Keratinocyte (primary cell): ENCODE measurements around the gene TMCC1. TPM values are rescaled to one million over a fixed set of nuclear protein-coding genes. Genes with fewer than 3 reads are reported as not detected.

Source experiments
- DNase-seq: peaks from one replicate; pipeline ENCODE4 v3.0.0-alpha.2; 2011; ENCODE audit warnings: low read depth, missing footprints, low spot score
- FAIRE-seq: peaks from 2 replicates; lab custom pipeline; 2011; peaks lifted over from hg19 to GRCh38; lab: Jason Lieb, UNC
- H2AFZ ChIP-seq: 2 replicates; pipeline ENCODE4 v1.6.0; 2012; ENCODE audit warnings: low read length, control low read depth, inconsistent platforms; ENCODE audit not compliant: control insufficient read depth
- H3K27ac ChIP-seq: 2 replicates; pipeline ENCODE4 v1.5.1; 2011; ENCODE audit warnings: low read length; ENCODE audit not compliant: control insufficient read depth, insufficient read depth
- H3K27me3 ChIP-seq: 3 replicates; pipeline ENCODE4 v1.6.0; 2011; ENCODE audit warnings: low read length; ENCODE audit not compliant: control insufficient read depth, insufficient read depth; ENCODE audit errors: extremely low read depth
- H3K36me3 ChIP-seq, 2 experiments: 2 replicates in 1 of 2; 3 replicates in 1 of 2; pipeline ENCODE4 v1.5.1; 2011; ENCODE audit warnings: low read length in 2 of 2, mild to moderate bottlenecking in 1 of 2; ENCODE audit not compliant: control insufficient read depth in 2 of 2, insufficient read depth in 2 of 2; ENCODE audit errors: extremely low read depth in 1 of 2
- H3K4me1 ChIP-seq: 3 replicates; pipeline ENCODE4 v1.5.1; 2011; ENCODE audit warnings: low read length; ENCODE audit not compliant: control insufficient read depth, insufficient read depth; ENCODE audit errors: extremely low read depth
- H3K4me2 ChIP-seq: 3 replicates; pipeline ENCODE4 v1.6.0; 2011; ENCODE audit warnings: low read depth, low read length; ENCODE audit not compliant: control insufficient read depth, insufficient read depth; ENCODE audit errors: extremely low read depth
- H3K4me3 ChIP-seq, 3 experiments: fragments of 200-600 bp in 1 of 3; sonication (generic) in 1 of 3; 2 replicates in 2 of 3; 3 replicates in 1 of 3; pipeline ENCODE4 v1.5.1; 2011 to 2016; ENCODE audit warnings: low read length in 3 of 3, mild to moderate bottlenecking in 3 of 3, control low read depth in 2 of 3, inconsistent platforms in 1 of 3, low read depth in 1 of 3, mixed read lengths in 1 of 3, mixed run types in 1 of 3, moderate library complexity in 1 of 3; ENCODE audit not compliant: control insufficient read depth in 2 of 3, insufficient read depth in 2 of 3; ENCODE audit errors: extremely low read depth in 1 of 3
- H3K79me2 ChIP-seq: 2 replicates; pipeline ENCODE4 v1.6.0; 2012; ENCODE audit warnings: low read length; ENCODE audit not compliant: control insufficient read depth, insufficient read depth
- H3K9ac ChIP-seq: 3 replicates; pipeline ENCODE4 v1.6.0; 2011; ENCODE audit warnings: low read length; ENCODE audit not compliant: control insufficient read depth, insufficient read depth; ENCODE audit errors: extremely low read depth
- H3K9me1 ChIP-seq: 3 replicates; pipeline ENCODE4 v1.6.0; 2011; ENCODE audit warnings: low read length; ENCODE audit not compliant: control insufficient read depth, insufficient read depth; ENCODE audit errors: extremely low read depth
- H3K9me3 ChIP-seq: 2 replicates; pipeline ENCODE4 v1.5.1; 2012; ENCODE audit warnings: low read depth, low read length; ENCODE audit not compliant: control insufficient read depth
- H4K20me1 ChIP-seq: 3 replicates; pipeline ENCODE4 v1.6.0; 2011; ENCODE audit warnings: low read length; ENCODE audit not compliant: control insufficient read depth, insufficient read depth; ENCODE audit errors: extremely low read depth
- CTCF ChIP-seq, 3 experiments: IDR thresholded peaks in 1 of 3; conservative IDR thresholded peaks in 1 of 3; optimal IDR thresholded peaks in 1 of 3; 2 replicates in 2 of 3; 3 replicates in 1 of 3; pipeline versions ENCODE3 to v1.5.1; 2011; ENCODE audit warnings: low read length in 3 of 3, mild to moderate bottlenecking in 3 of 3, moderate library complexity in 2 of 3, control low read depth in 1 of 3, inconsistent platforms in 1 of 3; ENCODE audit not compliant: insufficient read depth in 2 of 3; ENCODE audit errors: extremely low read depth in 1 of 3
- EZH2 ChIP-seq: IDR thresholded peaks from one replicate; pipeline ENCODE4 v1.6.1; 2012; ENCODE audit warnings: inconsistent platforms, mild to moderate bottlenecking, low read length, moderate library complexity
- dilution Hi-C: fragments of 300-500 bp; cut with MboI; formaldehyde crosslinking; loops from one replicate; pipeline ENCODE4 v1.7.0; 2020; ENCODE audit warnings: low sequenced_read_pairs; ENCODE audit not compliant: extremely low pct_ligation_motif_present
- polyA plus RNA-seq, 5 experiments: library from polyadenylated mRNA; depleted of rRNA in 3 of 5; stranded (reverse) in 3 of 5; stranded (forward) in 1 of 5; unstranded in 1 of 5; fragments of >200 nt; gene quantifications; 1 replicate in 1 of 5; 2 replicates in 3 of 5; 3 replicates in 1 of 5; pipeline versions ENCODE4 v1.2.1 to v1.2.3, GENCODE V29; 2011 to 2012; ENCODE audit warnings: missing spikeins in 2 of 5, low read depth in 1 of 5, low replicate concordance in 1 of 5

Gene TMCC1
- polyA plus RNA-seq, 1 donor (not counting 4 experiments of a cell fraction or from before 2014, with no cell fraction given) = 27.7 TPM

- Histone ChIP-seq H3K27ac (no peak overlapping the region), H3K9me1 (no peaks in the 10 kb centered on the region), H3K27me3 (no peaks in the 10 kb centered on the region), H3K79me2 (peaks cover 76% of the 10 kb centered on the region), H2AFZ (no peak overlapping the region), H3K4me1 (peaks cover 17% of the 10 kb centered on the region), H3K9ac (no peak overlapping the region), H3K36me3 (peaks cover 10 to 17% of the 10 kb centered on the region in 2 experiments), H4K20me1 (no peaks in the 10 kb centered on the region), H3K4me2 (no peak overlapping the region), H3K9me3 (no peaks in the 10 kb centered on the region), H3K4me3 (no peak overlapping the region)
- FAIRE-seq (no peak), DNase-seq (no peak)
- dilution Hi-C loops = no loop called here
- TF ChIP-seq EZH2 (no peak), CTCF (optimal IDR thresholded peaks at IDR 0.05 in 1 of 3, IDR thresholded peaks at IDR 0.05 in 1 of 3, conservative IDR thresholded peaks at IDR 0.05 in 1 of 3; ENCODE audit: extremely low read depth in 1 of 3, insufficient read depth in 2 of 3, low read length in 3 of 3) (no peak)
These were observed 221.1 kb downstream of the TMCC1 start for GRCh38 chr3:129672412-129672811.

DNA sequence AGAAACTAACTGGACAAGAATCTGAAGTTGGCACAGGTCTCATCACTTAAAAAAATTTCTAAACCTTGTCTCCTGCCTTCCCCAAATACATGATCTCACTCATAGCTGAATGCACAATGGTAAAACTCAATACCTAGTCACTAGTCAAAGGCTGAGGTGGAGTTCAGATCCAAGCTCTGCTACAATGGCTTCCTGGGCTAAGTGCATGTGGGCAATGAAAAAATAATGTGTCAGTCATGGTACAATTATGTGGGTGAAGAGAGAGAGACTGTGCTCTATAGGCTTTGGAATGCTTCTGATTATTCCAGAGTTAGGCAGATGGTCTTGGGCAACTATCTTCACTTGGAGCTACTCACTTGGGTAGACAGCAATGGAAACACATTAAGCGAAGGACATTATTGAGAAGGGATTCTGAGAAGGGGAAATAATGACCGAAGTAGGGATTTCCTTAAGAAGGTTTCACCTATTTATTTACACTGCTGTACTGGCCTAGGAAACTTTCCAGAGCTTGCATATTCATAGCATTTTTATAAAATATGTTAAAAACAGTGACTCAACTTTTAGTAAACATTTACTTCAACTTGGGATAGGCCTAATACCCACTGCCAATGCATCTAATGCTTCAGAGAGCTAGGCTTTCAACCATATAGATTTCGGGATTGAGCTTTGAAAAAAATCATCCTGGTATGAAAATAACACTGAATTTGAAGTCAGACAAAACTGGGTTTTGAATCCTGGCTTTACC, 228.3 kb downstream of the TMCC1 start:
- H4K20me1 ChIP-seq = no peaks in the 10 kb centered on the region
- no peak overlapping the region for H3K4me3 ChIP-seq
- peaks cover 2 to 16% of the 10 kb centered on the region in 2 experiments for H3K36me3 ChIP-seq
- TF ChIP-seq EZH2 (no peak), CTCF (optimal IDR thresholded peaks at IDR 0.05 in 1 of 3, IDR thresholded peaks at IDR 0.05 in 1 of 3, conservative IDR thresholded peaks at IDR 0.05 in 1 of 3; ENCODE audit: extremely low read depth in 1 of 3, insufficient read depth in 2 of 3, low read length in 3 of 3) (no peak)
- dilution Hi-C loops = no loop called here
- H3K27me3 ChIP-seq = no peaks in the 10 kb centered on the region
- DNase-seq (peak; percentile 62), FAIRE-seq (peak; percentile 71)
- H2AFZ ChIP-seq = no peak overlapping the region
- H3K9me1 ChIP-seq = peaks cover 3% of the 10 kb centered on the region
- H3K79me2 ChIP-seq = peaks cover 80% of the 10 kb centered on the region
- peak overlapping the region; percentile 80 for H3K27ac ChIP-seq
- H3K4me2 ChIP-seq = peak overlapping the region; percentile 11
- no peaks in the 10 kb centered on the region for H3K9me3 ChIP-seq
- H3K9ac ChIP-seq = peak overlapping the region; percentile 35
- peaks cover 45% of the 10 kb centered on the region for H3K4me1 ChIP-seq
